Left renal pelvis (tissue), 4 donors: ENCODE results near the gene HECW1. TPM values are rescaled to one million over a fixed set of nuclear protein-coding genes. Genes with fewer than 3 reads are reported as not detected.

Experiments
- DNase-seq, 4 donors: peaks; one replicate each; pipeline ENCODE4 v3.0.0-alpha.2; 2013; ENCODE audit warnings: low read depth in 4 of 4, low spot score in 3 of 4
- polyA plus RNA-seq, 4 donors: library from polyadenylated mRNA; unstranded; fragments of 120-200 nt; gene quantifications; one replicate each; pipeline ENCODE4 v1.2.1, GENCODE V29; 2013; ENCODE audit not compliant: insufficient read length in 4 of 4

HECW1 gene
- polyA plus RNA-seq, 4 donors: 0.33 to 10.1 (median 5.8) TPM

DNA sequence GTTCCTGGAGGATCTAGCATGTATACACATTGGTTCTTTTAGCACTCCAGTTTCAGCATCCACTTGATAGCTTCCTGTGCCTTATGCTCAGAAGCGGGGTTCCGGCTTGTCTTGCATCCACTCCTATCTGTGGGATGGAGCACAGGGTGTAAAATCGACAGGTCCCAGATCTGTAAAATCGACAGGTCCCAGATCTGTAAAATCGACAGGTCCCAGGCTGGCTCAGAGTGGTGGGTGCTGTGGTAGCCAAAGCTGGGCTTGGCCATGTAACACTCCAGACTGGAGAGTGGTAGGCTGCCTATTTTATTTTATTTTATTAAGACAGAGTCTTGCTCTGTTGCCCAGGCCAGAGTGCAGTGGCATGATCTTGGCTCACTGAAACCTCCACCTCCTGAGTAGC, 30.3 kb downstream of the HECW1 start:
- DNase-seq: no peak

DNA sequence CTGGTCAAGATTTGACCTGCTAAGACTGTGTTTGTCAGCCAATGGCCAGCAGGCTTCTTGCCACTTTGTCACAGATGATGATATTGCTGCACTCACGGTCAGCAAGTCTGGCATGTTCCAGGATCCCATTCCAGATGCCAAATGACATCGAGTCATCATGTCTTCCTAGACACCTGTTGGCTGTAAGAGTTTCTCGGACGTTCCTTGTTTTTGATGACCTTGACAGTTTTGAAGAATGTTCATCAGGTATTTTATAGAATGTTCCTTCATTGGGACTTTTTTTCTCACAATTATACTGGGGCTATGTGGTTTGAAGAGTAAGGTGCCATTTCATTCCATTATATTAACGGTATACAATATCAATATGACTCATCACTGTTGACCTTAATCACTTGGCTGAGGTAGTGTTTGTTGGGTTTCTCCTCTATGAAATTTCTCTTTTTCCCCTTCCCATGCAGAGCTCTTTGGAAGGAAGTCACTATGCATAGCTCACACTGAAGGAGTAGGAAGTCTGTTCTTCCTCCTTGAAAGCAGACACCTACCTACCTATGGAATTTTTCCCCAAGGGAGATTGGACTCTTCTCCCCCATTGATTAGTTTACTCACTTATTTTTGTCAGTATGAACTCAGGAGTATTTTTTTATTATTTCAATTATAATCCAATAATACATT, 31.6 kb downstream of the HECW1 start:
- DNase-seq: no peak

DNA sequence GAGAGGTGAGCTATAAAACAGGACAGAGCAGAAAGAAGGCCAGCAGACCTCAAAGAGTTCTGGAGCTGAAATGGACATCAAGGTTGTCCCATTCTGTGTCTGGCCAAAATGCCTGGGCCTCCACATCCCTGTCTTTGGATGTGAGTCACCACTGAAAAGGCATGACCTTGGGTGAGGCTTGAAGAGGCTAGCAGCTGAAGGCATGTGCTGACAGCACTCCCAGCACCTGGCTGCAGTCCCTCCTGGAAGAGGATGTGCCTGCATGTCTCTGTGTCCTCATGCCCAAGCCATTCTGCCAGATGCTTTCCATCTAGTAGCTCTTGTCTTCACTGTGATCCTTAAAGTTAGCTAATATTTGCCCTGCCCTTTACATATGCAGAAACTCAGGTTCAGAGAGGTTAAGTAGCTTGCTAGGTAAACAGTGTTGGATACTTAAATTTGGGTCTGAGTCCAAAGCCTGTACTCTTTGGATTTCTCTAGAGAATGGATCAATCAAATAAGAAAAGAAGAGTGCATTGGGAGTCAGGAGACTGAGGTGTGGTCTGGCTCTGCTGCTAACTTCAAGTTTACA, 35.8 kb downstream of the HECW1 start:
- DNase-seq: no peak

DNA sequence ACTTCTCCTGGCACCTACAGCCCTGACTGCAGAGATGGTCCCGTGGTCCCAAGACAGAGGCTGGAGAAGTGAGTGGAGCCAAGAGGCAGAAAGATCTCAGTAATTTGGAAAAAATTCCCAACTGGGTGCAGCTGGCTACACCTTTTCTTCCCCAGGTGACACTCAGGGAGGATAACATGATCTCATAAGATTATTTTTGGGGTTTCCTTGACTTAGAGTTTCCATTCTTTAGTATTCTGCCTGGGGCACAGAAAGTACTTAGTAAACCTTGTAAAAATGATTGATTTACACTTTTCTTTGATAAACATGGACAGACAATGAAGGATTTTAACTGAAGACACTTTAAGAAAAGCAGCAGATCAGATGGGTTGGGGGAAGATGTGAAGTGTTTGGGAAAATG, 38.6 kb downstream of the HECW1 start:
- DNase-seq: no peak

DNA sequence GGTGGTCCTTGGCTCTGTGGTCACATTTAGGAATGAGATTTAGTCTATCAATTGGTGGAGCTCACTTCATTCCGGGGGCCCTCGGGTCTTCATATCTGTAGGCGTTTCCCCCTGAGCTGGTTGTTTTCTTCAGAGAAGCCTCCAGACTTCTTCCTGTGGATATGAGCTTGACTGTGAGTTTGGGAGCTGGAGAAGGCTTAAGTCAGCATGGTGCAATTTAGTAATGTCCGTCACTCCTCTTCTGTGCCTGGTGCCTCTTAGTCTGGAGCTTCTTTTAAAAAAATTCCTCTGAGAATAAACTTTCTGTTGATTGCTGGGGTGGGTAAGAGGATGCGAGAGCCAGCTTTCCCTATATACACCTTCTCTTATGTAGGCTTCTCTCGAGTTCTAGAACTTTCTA, 40.2 kb downstream of the HECW1 start:
- DNase-seq: no peak

DNA sequence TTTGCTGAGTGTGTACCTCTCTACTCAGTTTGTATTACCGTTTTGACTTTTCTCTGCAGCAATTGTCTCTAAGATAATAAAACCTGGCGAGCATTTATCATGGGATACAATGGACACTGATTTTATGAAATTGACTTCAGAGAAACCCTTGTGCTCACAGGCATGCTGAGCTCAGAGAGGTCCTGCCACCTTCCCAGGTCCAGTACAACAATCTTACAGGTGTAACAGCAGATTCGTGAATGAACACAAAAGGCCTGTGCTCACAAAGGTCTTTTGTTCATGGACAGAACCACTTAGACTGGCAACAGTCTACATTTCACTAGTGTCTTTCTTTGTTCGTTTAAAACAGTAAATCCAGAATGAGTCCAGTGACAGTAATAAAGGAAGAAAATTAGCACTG, 43.2 kb downstream of the HECW1 start:
- DNase-seq: no peak

DNA sequence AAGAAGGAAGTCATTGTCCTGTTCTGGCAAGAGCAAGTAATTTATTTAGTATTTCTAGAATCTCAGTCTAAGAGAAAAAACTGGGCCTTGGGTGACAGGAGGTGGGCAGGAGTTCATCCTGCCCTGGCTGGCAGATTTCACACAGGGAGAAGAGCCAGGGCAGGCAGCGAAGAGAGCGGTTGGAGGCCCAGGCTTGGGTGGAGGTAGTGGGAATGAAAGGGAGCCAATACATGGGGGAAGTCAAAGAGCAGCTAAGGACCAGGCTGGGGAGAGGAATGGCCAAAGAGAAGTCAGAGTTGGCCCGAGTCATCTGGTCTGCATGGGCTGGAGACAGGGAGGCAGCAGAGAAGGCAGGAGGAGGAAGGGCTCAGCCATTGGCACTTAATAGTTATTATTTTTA, 51.4 kb downstream of the HECW1 start:
- no peak for DNase-seq

DNA sequence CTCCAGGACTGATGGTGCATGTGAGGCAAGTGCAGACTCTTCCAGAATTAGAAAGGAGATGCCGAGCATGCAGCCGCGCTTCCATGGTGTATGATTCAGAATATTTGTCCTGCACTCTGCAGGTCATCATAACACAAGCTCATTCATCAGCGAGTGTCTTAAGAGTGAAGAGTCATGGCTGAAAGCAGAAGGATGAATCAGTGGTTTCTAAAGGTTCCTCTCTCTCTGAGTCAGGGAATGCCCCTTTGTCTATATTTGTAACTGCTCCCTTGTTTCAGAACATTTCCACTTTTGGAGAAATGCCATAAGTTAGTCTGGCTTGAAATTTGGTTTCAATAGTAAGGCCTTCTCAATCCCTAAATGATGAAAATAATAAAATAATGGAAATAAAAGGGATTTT, 52.3 kb downstream of the HECW1 start:
- no peak for DNase-seq

DNA sequence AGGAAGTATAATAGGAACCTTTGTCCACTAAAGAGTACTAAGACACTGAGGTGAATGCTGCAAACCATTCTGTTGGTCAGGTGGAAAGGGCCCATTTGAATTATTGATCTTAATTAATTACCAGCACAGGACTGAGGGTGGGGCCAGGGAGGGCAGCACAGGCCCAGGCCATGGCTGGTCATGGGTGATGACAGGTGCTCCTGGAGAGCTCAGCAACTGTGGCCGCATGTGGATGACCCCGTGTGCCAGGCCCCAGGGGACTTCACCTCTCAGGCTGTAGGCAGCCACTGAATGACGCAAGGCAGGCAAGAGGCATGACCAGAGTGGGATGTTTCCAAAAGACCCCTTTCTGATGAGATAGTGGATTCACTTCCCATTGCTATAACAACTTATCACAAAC, 54.2 kb downstream of the HECW1 start:
- DNase-seq: no peak

DNA sequence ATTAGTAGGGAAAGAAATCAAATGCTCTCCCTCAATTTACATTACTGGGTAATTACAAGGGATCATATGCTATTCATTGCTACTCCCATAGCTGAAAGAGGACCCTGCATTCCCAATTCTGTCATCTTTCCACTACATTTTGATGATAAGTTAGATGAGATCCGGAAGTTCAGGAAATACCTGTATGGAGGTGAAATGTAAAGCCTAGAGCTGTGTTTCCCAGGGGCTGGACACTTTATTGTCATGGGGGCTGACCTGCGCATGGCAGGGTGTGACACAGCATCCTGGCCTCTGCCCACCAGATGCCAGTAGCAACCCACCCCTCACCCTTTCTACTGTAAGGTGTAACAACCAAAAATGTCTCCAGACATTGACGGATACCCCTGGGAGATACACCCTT, 56.6 kb downstream of the HECW1 start:
- DNase-seq: no peak

DNA sequence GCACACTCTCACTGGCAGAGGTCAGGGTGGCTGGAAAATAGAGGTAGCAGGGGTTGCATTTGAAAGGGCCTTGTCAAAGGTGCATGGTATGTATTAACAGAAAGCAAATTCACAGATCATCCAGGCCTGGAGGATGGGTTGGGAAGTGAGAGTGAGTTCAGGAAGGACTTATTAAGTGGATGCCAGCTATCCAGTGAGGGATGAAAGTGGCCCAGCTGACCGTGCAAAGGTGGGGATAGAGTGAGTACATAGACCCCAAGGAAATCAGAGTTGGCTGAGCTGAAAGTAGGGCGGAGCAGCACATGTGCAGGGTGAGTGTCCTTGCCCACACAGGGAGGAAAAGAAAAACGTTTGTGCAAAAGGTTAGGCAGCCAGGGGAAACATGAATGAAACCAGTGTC, 58.1 kb downstream of the HECW1 start:
- peak in 1 of 4 donors; percentile 14 for DNase-seq

DNA sequence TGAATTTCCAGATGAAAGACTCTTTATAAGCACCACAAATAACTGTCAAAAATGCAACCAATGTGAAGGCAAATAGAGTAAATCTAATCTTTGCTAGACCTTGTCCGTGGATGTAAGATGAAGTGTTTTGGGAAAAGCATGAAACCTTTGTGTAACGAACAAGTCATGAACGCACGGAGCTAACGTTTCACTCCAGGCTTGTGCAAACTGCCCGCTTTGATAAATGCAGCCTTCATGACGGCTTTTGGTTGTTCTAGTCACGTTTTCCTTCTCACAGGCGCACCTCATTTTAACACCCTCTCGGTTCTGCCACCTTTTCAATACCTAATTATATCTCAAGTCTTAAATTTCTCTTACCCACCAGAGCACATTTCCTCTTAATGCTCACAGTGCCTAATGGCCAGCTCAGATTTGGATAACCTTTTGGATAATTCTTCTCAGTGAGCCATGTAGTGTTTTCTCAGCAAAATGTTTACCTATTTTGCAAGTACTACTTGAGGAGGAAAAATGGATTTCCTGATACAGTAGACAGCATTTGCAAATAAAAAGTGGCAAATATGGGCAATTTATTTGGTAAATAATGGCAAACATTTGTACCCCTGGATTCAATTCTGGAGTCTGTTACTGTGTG, 63.2 kb downstream of the HECW1 start:
- DNase-seq: no peak

DNA sequence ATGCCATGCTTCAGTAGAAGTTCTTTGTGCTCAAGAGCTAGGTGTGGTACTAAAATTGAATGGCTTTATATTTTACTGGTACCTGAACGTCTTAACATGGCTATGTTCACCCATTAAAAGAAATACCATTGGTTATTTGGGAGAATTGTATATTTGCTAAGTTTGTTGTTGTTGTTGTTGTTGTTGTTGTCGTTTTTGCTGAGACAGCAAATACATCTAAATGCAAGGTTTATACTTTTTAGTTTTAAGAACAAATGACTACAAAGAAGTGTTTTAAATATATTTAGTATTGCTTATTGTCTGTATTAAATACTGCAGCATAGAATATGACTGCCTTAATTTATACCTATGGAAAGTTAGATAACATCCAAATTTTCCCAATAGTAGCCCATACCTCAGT, 66.9 kb downstream of the HECW1 start:
- DNase-seq: no peak

DNA sequence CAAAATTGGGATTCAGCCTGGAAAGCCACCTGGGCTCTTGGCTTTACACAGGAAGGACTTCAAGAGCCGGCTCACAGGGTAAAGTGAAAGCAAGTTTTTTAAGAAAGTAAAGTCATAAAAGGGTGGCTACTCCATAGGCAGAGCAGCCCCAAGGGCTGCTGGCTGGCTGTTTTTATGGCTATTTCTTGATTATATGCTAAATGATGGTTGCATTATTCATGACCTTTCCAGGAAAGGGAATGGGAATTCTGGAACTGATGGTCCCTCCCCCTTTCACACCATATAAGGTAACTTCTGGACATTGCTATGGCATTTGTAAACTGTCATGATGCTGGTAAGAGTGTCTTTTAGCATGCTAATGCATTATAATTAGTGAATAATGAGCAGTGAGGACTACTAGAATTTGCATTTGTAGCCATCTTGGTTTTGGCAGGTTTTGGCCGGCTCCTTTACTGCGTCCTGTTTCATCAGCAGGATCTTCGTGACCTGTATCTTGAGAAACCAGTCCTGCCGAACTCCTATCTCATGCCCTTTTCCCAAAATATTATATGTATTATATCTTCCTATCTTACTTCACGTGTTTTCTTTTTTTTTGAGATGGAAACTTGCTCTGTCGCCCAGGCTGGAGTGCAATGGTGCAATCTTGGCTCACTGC, 80.5 kb downstream of the HECW1 start:
- no peak for DNase-seq

DNA sequence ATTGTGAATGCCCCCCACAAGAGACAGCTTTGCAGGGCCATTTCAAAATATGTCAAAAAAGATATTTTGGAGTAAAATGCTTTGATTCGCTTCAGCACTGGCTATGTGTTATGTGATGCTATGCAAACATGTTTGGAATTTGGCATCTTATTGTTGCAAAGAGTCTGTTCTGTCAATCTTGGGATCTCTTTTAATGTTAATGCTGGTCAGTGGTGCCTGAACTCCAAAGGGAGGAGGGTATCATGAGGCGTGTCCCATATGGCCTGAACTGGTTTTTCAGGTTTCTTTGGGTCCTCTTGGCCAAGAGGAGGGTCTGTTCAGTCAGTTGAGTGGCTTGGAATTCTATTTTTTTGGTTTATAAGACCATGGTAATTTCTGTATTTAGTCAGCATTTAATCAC, 81.4 kb downstream of the HECW1 start:
- DNase-seq: peak in 1 of 4 donors; percentile 35

DNA sequence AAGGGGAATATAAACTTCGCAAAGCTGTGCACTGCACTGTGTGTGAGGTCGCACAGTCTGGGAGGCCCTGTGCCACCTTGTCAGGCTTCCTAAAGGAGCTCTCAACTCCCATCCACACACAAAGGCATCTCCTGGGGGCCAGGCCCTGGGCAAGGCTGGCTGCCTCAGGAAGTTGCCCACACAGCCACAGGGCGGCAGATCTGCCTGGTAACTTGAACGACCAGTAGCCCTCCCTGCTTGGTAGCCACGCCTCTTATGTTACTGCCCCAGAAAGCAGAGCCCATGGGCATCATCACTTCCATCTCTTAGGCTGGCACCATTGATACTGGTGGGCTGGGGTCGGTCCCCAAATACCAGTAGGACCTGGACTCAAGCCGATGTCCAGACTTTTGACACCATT, 82.8 kb downstream of the HECW1 start:
- no peak for DNase-seq

DNA sequence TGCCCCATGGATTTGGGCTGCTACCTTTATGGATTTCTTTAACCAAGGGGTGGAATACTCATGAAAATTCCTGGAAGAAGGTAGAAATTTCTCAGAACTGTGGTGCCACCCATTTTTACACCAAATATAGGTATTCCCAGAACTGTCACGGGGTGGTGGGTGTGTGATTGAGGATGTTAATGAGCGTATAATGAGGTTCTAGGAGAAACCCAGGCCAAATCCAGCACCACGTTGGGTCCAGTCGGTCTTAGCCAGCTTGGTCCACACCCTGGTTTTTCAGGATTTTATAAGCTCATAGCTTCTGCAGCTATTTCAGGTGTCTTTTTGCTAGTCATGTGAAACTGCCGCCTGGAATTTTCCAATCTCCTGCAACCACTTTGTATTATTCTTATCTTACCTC, 83.3 kb downstream of the HECW1 start:
- no peak for DNase-seq

DNA sequence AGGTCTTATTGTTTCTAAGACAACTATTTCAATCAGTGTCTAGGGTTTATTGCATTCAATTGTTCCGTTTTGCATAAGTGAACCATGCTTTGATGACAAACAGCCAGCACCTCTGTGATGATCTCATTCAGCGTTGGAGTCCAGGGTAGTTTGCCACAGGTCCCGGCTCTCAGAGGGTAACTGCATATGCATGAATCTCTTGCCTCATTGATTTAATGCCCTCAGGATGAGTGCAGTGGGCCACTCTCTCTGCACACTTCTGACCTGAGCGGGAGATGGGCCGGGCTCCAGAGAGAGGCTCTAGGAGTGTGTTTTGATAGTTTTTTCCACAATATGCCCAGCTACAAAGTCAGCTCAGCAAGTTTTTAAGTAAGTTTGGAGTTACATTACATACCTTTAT, 83.9 kb downstream of the HECW1 start:
- peak in 3 of 4 donors; percentile 16 to 44 (median 29) for DNase-seq

DNA sequence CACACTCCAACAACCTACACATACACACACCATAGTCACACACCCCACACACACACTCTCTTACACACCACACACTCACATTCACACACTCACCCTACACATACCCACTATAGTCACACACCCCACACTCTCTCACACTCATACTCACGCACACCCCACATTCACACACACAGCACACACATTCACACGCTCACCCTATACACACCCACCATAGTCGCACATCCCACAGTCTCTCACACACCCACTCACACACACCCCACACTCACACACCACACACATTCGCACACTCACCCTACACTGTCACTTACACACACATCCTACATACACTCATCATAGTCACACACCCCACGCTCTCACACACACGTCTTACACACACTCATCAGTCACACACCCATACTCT, 85.6 kb downstream of the HECW1 start:
- no peak for DNase-seq

DNA sequence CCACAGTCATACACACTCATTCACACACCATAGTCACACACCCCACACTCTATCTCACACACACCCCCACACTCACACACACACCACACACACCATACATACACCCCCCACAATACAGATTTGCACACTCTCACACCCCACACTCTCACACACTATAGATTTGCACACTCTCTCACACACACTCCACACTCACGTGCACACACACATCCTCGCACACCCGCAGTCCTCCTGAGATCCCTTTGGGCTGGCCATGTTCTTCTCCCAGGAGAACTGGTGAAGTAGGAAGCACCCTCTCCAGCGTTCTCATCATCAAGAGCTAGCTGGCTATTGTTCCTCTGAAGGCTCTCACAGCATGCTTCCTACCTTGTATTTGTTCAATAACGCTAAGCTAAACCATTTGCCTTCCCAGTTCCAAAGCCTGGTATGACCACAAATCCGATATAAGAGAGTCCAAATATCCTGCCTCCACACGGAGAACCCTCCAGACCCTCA, 86.2 kb downstream of the HECW1 start:
- no peak for DNase-seq

DNA sequence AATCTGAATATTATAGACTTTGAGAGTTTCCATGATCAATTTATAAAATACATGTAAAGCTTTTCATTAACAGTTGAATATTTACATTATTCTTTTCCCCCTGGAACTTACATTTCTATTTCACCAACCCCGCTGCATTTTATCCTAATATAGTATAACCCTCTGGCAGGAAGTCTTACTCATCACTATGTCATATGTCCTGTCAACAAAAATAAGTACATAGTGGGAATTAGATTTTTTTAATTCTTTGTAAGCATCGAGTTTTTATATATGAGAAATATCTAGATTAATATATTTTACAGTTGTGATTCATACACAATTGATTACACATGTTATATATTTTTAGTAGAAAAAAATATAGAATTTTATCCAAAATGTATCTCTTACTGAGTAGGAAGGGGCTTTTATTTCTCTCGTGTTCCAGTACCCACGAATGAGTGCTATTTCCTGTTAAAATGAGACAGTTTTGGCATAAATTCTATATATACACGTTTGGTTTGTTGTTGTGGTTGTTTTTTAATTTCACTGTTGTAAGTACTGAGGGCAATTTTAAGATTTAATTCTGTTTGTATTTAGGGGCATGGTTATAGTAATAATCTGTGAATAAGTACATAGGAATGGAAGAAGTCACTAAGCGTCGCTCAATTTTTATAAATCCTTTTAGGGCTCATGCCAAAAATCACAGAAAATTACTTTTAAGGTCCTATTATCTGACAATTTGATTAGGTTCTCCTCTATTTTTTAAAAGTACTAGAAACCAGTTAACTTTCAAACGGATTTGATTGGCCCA, 87.1 kb downstream of the HECW1 start:
- no peak for DNase-seq
